LNCaP clone FGC (cell line): ENCODE data around the gene NOP14.

ENCODE experiments used
- DNase-seq: peaks from one replicate; pipeline ENCODE4 v3.0.0-alpha.2; 2011; ENCODE audit warnings: low read depth
- H3K4me3 ChIP-seq: 2 replicates; pipeline ENCODE4 v1.5.1; 2011; ENCODE audit warnings: mild to moderate bottlenecking, low read depth, low read length, control low read depth
- CTCF ChIP-seq: IDR thresholded peaks from 2 replicates; pipeline ENCODE4 v1.5.1; 2012; ENCODE audit warnings: mild to moderate bottlenecking; ENCODE audit not compliant: control insufficient read depth, insufficient read depth; ENCODE audit errors: extremely low read depth

The NOP14 gene

DNA sequence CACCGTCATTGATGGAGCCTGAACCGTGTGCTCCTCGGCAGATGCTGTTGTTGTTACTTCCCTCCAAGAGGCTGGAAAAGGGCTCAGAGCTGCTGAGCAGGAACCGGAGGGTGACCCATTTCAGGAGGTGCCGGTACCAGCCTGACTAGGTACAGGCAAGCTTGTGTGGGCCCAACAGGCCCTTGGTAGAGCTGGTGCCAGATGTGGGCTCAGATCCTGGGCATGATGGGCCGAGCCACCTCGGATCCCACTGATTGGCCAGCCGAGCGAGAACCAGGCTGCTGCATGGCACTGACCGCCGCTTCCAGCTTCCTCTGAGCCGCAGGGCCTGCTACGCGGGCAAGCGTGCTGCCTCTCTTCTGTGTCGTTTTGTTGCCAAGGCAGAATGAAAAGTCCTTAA lies 33.7 kb downstream of the NOP14 start:
- no peak overlapping the region for H3K4me3 ChIP-seq
- DNase-seq = no peak
- TF ChIP-seq CTCF = no peak

DNA sequence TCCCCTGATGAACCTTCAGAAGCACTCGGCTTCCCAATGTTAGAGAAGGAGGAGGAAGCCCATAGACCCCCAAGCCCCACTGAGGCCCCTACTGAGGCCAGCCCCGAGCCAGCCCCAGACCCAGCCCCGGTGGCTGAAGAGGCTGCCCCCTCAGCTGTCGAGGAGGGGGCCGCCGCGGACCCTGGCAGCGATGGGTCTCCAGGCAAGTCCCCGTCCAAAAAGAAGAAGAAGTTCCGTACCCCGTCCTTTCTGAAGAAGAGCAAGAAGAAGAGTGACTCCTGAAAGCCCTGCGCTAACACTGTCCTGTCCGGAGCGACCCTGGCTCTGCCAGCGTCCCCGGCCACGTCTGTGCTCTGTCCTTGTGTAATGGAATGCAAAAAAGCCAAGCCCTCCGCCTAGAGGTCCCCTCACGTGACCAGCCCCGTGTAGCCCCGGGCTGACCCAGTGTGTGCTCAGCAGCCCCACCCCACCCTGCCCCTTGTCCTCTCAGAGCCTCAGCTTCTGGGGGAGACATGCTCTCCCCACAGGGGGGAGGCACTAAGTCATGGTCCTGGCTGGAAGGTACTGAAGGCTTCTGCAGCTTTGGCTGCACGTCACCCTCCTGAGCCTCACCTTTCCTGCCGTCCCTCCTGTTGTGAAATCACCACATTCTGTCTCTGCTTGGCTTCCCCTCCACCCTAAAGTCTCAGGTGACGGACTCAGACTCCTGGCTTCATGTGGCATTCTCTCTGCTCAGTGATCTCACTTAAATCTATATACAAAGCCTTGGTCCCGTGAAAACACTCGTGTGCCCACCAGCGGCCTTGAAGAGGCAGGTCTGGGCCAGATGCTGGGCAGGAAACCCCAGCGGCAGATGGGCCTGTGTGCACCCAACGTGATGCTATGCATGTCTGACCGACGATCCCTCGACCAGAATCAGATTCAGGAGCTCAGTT lies 34.7 kb downstream of the NOP14 start:
- no peak for DNase-seq
- no peak overlapping the region for H3K4me3 ChIP-seq
- no peak for TF ChIP-seq CTCF

- no peak overlapping the region for H3K4me3 ChIP-seq
- TF ChIP-seq CTCF = no peak
- no peak for DNase-seq
Observed at GRCh38 chr4:2927696-2928075, 35.5 kb downstream of the NOP14 start.

DNA sequence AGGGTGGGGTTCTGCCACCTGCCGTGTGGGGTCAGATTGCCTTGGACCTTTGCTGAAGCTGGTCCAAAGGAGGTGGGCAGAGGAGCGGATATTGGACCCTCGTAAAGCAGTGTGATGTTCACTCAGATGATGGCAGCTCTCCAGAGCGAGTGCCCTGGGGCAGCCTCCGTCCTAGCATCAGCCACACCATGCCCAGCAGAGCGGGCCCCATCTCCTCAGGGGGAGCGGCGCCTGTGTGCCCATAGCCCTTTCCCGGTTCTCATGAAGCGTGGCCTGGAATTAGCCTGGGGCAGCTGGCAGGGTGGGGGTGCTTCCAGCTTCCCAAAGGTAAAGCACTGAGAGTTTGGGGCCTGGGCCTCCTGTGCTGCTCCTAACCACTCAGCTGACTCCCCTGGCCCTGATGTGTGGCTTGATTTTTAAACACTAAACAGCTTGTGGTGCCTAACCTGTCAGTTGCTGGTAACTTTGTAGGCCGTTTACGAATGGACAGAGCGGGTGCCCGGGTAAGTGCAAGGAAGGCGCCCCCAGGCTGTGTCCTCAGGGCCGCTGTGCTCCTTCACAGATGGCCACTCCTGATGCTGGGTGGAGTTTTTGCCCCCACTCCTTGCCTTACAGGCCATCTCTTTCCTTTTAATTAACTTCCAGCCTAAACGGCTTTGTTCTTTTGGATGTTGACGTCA lies 36.0 kb downstream of the NOP14 start:
- DNase-seq = no peak
- H3K4me3 ChIP-seq = no peak overlapping the region
- no peak for TF ChIP-seq CTCF

GRCh38 chr4:2925931-2926860 lies 37.0 kb downstream of the NOP14 start:
- no peak for TF ChIP-seq CTCF
- H3K4me3 ChIP-seq = no peak overlapping the region
- no peak for DNase-seq

- DNase-seq = no peak
- TF ChIP-seq CTCF = no peak
Observed at GRCh38 chr4:2925496-2925895, 37.7 kb downstream of the NOP14 start.

More at GRCh38 chr4:2925496-2925895, 37.7 kb downstream of the NOP14 start:
- H3K4me3 ChIP-seq = no peak overlapping the region
